ENCODE measurements around the gene UVRAG. TPM values are rescaled to one million over a fixed set of nuclear protein-coding genes. Genes with fewer than 3 reads are reported as not detected.

UVRAG gene
- total and polyA plus RNA-seq, 2 of the 13 experiments (the other 11 are each of a cell fraction or from before 2014, with no cell fraction given) = 9.7 to 17.3 TPM

DNA sequence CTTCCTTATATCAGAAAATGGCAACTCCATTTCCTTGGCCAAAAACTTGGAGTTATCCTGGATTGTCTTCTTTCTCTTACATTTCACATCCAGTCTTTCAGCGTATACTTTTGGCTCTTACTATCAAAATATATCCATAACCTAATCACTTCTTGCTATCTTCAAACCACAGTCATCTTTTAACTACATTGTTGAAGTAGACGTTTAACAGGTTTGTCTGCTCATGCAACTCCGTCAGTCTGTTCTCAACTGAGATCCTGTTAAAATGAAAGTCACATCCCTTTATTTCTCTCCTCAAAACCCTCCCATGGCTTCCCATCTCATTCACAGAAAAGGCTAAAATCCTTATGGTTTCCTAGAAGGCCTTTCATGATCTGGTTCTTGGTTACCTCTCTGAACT lies 41.9 kb downstream of the UVRAG start:
- no peak for FAIRE-seq
- no peaks in the 10 kb centered on the region for H3K9me3 ChIP-seq (ENCODE audit: low read length)
- H3K79me2 ChIP-seq (ENCODE audit: insufficient read depth, low read length) = no peaks in the 10 kb centered on the region
- WGBS (ENCODE audit: low lambda C conversion rate) = 97% methylated on average over 3 of the region's 3 CpGs
- H3K4me1 ChIP-seq (ENCODE audit: insufficient read depth, low read length) = no peaks in the 10 kb centered on the region
- H3K4me2 ChIP-seq (ENCODE audit: low read depth, low read length) = no peak overlapping the region
- CTCF ChIA-PET (ENCODE audit: low intra/inter-chr PET ratio, low total read pairs) = no interaction called here
- no peak overlapping the region for H2AFZ ChIP-seq (ENCODE audit: low read length)
- H3K27me3 ChIP-seq (ENCODE audit: control insufficient read depth in 1 of 2, insufficient read depth in 2 of 2, low read length in 2 of 2) = no peaks in the 10 kb centered on the region; a peak in 1 of 5 replicates
- H3K36me3 ChIP-seq (replicated peaks in 1 of 2; ENCODE audit: control insufficient read depth in 1 of 2, insufficient read depth in 2 of 2, low read length in 2 of 2) = peaks cover 1 to 11% of the 10 kb centered on the region in 2 experiments; a peak in 3 of 5 replicates
- H3K4me3 ChIP-seq (replicated peaks in 1 of 3; ENCODE audit: insufficient read depth in 1 of 3, low read depth in 2 of 3, low read length in 3 of 3) = no peak overlapping the region
- BruUV-seq (replicated peaks) = no TSS peak
- H4K20me1 ChIP-seq (ENCODE audit: insufficient read depth, low read length) = no peaks in the 10 kb centered on the region
- H3K27ac ChIP-seq (ENCODE audit: extremely low read length, insufficient read depth, low read length) = no peak overlapping the region
- in situ Hi-C loops (cut with HindIII; ENCODE audit: extremely low pct_ligation_motif_present, low pct_unique_long_range_greater_than_20kb) (no loop called here), intact Hi-C loops (cut with micrococcal nuclease; ENCODE audit: unreplicated experiment) (no loop called here)
- DNase-seq (ENCODE audit: low spot score) = no peak
- no peak overlapping the region for H3K9ac ChIP-seq (ENCODE audit: insufficient read depth, low read depth, low read length)
- POLR2A ChIA-PET = no interaction called here
- TF ChIP-seq CHD4 (IDR thresholded peaks at IDR 0.05; ENCODE audit: borderline replicate concordance, low read length) (no peak), ELF4 (CRISPR knock-in tag; IDR thresholded peaks at IDR 0.05; ENCODE audit: borderline replicate concordance) (no peak), HHEX (CRISPR knock-in tag; IDR thresholded peaks at IDR 0.05) (no peak), HNRNPLL (IDR thresholded peaks at IDR 0.05; ENCODE audit: low read depth, low read length, poor library complexity, severe bottlenecking) (no peak), ZNF768 (CRISPR knock-in tag; IDR thresholded peaks at IDR 0.05) (no peak), CEBPG (CRISPR knock-in tag; IDR thresholded peaks at IDR 0.05) (no peak), HNRNPUL1 (IDR thresholded peaks at IDR 0.05; ENCODE audit: low read depth, low read length) (no peak), ZNF235 (CRISPR knock-in tag; IDR thresholded peaks at IDR 0.05; ENCODE audit: borderline replicate concordance) (no peak)
- TF ChIP-seq, protein P1, sequence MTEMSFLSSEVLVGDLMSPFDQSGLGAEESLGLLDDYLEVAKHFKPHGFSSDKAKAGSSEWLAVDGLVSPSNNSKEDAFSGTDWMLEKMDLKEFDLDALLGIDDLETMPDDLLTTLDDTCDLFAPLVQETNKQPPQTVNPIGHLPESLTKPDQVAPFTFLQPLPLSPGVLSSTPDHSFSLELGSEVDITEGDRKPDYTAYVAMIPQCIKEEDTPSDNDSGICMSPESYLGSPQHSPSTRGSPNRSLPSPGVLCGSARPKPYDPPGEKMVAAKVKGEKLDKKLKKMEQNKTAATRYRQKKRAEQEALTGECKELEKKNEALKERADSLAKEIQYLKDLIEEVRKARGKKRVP (CRISPR knock-in tag; IDR thresholded peaks at IDR 0.05) = no peak
- no peak for ATAC-seq

DNA sequence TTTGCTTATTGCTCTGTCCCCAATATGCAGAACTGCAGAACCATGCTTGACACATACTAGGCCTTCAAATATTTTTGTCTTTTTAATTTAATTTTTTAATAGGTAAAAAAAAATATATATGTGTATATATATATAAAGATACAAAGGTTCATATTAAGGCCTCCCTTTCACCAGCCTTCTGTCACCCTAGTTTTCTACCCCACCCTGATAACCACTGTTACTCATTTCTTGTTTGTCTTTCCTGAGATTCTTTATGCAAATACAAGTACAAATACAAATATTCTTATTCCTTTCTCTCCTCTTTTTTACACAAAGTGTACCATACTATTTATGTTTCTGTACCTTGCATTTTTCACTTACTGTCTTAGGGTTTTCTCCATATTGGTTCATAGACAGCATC lies 43.0 kb downstream of the UVRAG start:
- POLR2A ChIA-PET = no interaction called here
- no peak for TF ChIP-seq ZNF253 (CRISPR knock-in tag; IDR thresholded peaks at IDR 0.05; ENCODE audit: borderline replicate concordance)
- no peak for TF ChIP-seq SNAPC2 (CRISPR knock-in tag; IDR thresholded peaks at IDR 0.05)
- TF ChIP-seq ZNF720 (CRISPR knock-in tag; IDR thresholded peaks at IDR 0.05) = no peak
- no peak for TF ChIP-seq TMF1 (CRISPR knock-in tag; IDR thresholded peaks at IDR 0.05; ENCODE audit: low read depth)
- TF ChIP-seq RFXAP (CRISPR knock-in tag; IDR thresholded peaks at IDR 0.05; ENCODE audit: borderline replicate concordance) = no peak
- no peak for TF ChIP-seq ETV6 (CRISPR knock-in tag; conservative IDR thresholded peaks at IDR 0.05)
- no peak for TF ChIP-seq SIX1 (CRISPR knock-in tag; IDR thresholded peaks at IDR 0.05; ENCODE audit: borderline replicate concordance)
- no peak for TF ChIP-seq ZFP36L1 (CRISPR knock-in tag; IDR thresholded peaks at IDR 0.05)
- TF ChIP-seq, protein P2, sequence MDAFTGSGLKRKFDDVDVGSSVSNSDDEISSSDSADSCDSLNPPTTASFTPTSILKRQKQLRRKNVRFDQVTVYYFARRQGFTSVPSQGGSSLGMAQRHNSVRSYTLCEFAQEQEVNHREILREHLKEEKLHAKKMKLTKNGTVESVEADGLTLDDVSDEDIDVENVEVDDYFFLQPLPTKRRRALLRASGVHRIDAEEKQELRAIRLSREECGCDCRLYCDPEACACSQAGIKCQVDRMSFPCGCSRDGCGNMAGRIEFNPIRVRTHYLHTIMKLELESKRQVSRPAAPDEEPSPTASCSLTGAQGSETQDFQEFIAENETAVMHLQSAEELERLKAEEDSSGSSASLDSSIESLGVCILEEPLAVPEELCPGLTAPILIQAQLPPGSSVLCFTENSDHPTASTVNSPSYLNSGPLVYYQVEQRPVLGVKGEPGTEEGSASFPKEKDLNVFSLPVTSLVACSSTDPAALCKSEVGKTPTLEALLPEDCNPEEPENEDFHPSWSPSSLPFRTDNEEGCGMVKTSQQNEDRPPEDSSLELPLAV (CRISPR knock-in tag; conservative IDR thresholded peaks at IDR 0.05; ENCODE audit: low read depth) = no peak
- no peak for TF ChIP-seq ZNF670 (CRISPR knock-in tag; IDR thresholded peaks at IDR 0.05; ENCODE audit: borderline replicate concordance)
- TF ChIP-seq IKZF4 (CRISPR knock-in tag; IDR thresholded peaks at IDR 0.05; ENCODE audit: borderline replicate concordance, low read depth, not compliant biosample characterization) = no peak

More for the DNA sequence above, 43.0 kb downstream of the UVRAG start:
- Histone ChIP-seq H4K20me1 (ENCODE audit: insufficient read depth, low read length) (no peaks in the 10 kb centered on the region), H3K4me3 (replicated peaks in 1 of 3; ENCODE audit: insufficient read depth in 1 of 3, low read depth in 2 of 3, low read length in 3 of 3) (no peak overlapping the region), H3K27ac (ENCODE audit: extremely low read length, insufficient read depth, low read length) (no peak overlapping the region), H3K36me3 (replicated peaks in 1 of 2; ENCODE audit: control insufficient read depth in 1 of 2, insufficient read depth in 2 of 2, low read length in 2 of 2) (peaks cover 0 to 17% of the 10 kb centered on the region in 2 experiments; a peak in 4 of 5 replicates), H3K9me3 (ENCODE audit: low read length) (no peaks in the 10 kb centered on the region), H3K9ac (ENCODE audit: insufficient read depth, low read depth, low read length) (no peak overlapping the region), H2AFZ (ENCODE audit: low read length) (no peak overlapping the region), H3K79me2 (ENCODE audit: insufficient read depth, low read length) (no peaks in the 10 kb centered on the region), H3K27me3 (ENCODE audit: control insufficient read depth in 1 of 2, insufficient read depth in 2 of 2, low read length in 2 of 2) (no peaks in the 10 kb centered on the region; a peak in 1 of 5 replicates), H3K4me1 (ENCODE audit: insufficient read depth, low read length) (no peaks in the 10 kb centered on the region), H3K4me2 (ENCODE audit: low read depth, low read length) (no peak overlapping the region)
- in situ Hi-C loops (cut with HindIII; ENCODE audit: extremely low pct_ligation_motif_present, low pct_unique_long_range_greater_than_20kb) = no loop called here
- no TSS peak for BruUV-seq (replicated peaks)
- FAIRE-seq (no peak), DNase-seq (ENCODE audit: low spot score) (no peak), ATAC-seq (no peak)
- intact Hi-C loops (cut with micrococcal nuclease; ENCODE audit: unreplicated experiment) = no loop called here
- CTCF ChIA-PET (ENCODE audit: low intra/inter-chr PET ratio, low total read pairs) = no interaction called here

Data from HepG2 (cell line).